Measurements from ENCODE around the gene SLC2A14. TPM values are rescaled to one million over a fixed set of nuclear protein-coding genes. Genes with fewer than 3 reads are reported as not detected.

The SLC2A14 gene
- total RNA-seq, 2 experiments from 2014 or later: 0.48 TPM; not detected in 1

DNA sequence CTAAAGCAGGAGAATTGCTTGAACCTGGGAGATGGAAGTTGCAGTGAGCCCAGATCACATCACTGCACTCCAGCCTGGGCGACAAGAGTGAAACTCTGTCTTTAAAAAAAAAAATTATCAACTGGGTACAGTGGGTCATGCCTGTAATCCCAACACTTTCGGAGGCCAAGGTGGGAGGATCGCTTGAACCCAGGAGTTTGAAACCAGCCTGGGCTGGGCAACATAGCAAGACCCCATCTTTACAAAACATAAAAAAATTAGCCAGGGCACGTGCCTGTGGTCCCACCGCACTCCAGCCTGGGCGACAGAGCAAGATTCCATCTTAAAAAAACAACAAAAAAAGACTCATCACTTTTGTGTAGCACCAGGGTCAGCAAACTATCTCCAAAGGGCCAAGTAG is 90.7 kb downstream of the SLC2A14 start:
- intact Hi-C loops (cut with micrococcal nuclease; ENCODE audit: unreplicated experiment): no loop called here
- no peak for DNase-seq (ENCODE audit: low spot score)
- no TSS peak for BruUV-seq (replicated peaks)
- H2AFZ ChIP-seq (ENCODE audit: low read length): no peak overlapping the region
- no peaks in the 10 kb centered on the region for H3K4me1 ChIP-seq (ENCODE audit: insufficient read depth, low read length, poor library complexity, severe bottlenecking)
- H3K27ac ChIP-seq (ENCODE audit: low read depth, low read length, poor library complexity, severe bottlenecking): no peak overlapping the region
- no peaks in the 10 kb centered on the region for H3K79me2 ChIP-seq (ENCODE audit: insufficient read depth, low read depth, low read length)
- H3K9me3 ChIP-seq (ENCODE audit: low read length): no peaks in the 10 kb centered on the region
- POLR2A ChIA-PET: no interaction called here
- H3K9me2 ChIP-seq (ENCODE audit: insufficient read depth, low read length): no peaks in the 10 kb centered on the region
- H3K4me3 ChIP-seq (ENCODE audit: low read depth, low read length, poor library complexity, severe bottlenecking): no peak overlapping the region
- no peak overlapping the region for H3K4me2 ChIP-seq (ENCODE audit: low read length)
- no peak for TF ChIP-seq EZH2phosphoT487 (IDR thresholded peaks at IDR 0.05; ENCODE audit: borderline replicate concordance, low read depth, low read length)
- TF ChIP-seq, protein P1, sequence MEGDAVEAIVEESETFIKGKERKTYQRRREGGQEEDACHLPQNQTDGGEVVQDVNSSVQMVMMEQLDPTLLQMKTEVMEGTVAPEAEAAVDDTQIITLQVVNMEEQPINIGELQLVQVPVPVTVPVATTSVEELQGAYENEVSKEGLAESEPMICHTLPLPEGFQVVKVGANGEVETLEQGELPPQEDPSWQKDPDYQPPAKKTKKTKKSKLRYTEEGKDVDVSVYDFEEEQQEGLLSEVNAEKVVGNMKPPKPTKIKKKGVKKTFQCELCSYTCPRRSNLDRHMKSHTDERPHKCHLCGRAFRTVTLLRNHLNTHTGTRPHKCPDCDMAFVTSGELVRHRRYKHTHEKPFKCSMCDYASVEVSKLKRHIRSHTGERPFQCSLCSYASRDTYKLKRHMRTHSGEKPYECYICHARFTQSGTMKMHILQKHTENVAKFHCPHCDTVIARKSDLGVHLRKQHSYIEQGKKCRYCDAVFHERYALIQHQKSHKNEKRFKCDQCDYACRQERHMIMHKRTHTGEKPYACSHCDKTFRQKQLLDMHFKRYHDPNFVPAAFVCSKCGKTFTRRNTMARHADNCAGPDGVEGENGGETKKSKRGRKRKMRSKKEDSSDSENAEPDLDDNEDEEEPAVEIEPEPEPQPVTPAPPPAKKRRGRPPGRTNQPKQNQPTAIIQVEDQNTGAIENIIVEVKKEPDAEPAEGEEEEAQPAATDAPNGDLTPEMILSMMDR (conservative IDR thresholded peaks at IDR 0.05; ENCODE audit: low read length): no peak
- CTCF ChIA-PET (ENCODE audit: unreplicated experiment): no interaction called here
- H4K20me1 ChIP-seq (ENCODE audit: insufficient read depth, low read length): no peaks in the 10 kb centered on the region
- no peaks in the 10 kb centered on the region for H3K36me3 ChIP-seq (ENCODE audit: insufficient read depth, low read length)

DNA sequence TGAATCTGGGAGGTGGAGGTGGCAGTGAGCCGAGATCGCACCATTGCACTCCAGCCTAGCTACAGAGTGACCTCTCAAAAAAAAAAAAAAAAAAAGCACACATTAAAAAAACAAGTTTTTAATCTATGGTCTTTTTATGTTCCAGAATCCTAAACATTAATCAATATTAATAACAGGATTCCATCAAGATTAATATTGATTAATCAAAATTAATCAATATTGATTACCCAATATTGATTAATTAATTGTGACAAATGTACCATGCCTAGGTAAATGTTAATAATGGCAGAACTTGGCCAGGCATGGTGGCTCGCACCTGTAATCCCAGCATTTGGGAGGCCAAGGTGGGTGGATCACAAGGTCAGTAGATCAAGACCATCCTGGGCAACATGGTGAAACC is 91.4 kb downstream of the SLC2A14 start:
- Histone ChIP-seq H3K4me1 (ENCODE audit: insufficient read depth, low read length, poor library complexity, severe bottlenecking) (no peaks in the 10 kb centered on the region), H2AFZ (ENCODE audit: low read length) (no peak overlapping the region), H3K36me3 (ENCODE audit: insufficient read depth, low read length) (no peaks in the 10 kb centered on the region), H3K27ac (ENCODE audit: low read depth, low read length, poor library complexity, severe bottlenecking) (no peak overlapping the region), H4K20me1 (ENCODE audit: insufficient read depth, low read length) (no peaks in the 10 kb centered on the region), H3K9me3 (ENCODE audit: low read length) (no peaks in the 10 kb centered on the region), H3K4me2 (ENCODE audit: low read length) (no peak overlapping the region), H3K79me2 (ENCODE audit: insufficient read depth, low read depth, low read length) (no peaks in the 10 kb centered on the region), H3K9me2 (ENCODE audit: insufficient read depth, low read length) (no peaks in the 10 kb centered on the region), H3K4me3 (ENCODE audit: low read depth, low read length, poor library complexity, severe bottlenecking) (no peak overlapping the region)
- ChIA-PET CTCF (ENCODE audit: unreplicated experiment) (no interaction called here), POLR2A (interaction anchor here (0.6 kb wide), 2 partner anchors 33 to 433 kb away, joined by 3 to 4 read pairs; no protein-coding TSS in a partner anchor)
- intact Hi-C loops (cut with micrococcal nuclease; ENCODE audit: unreplicated experiment): no loop called here
- TF ChIP-seq, protein P1 (conservative IDR thresholded peaks at IDR 0.05; ENCODE audit: low read length): no peak
- TF ChIP-seq EZH2phosphoT487 (IDR thresholded peaks at IDR 0.05; ENCODE audit: borderline replicate concordance, low read depth, low read length): no peak
- no peak for DNase-seq (ENCODE audit: low spot score)
- BruUV-seq (replicated peaks): no TSS peak

DNA sequence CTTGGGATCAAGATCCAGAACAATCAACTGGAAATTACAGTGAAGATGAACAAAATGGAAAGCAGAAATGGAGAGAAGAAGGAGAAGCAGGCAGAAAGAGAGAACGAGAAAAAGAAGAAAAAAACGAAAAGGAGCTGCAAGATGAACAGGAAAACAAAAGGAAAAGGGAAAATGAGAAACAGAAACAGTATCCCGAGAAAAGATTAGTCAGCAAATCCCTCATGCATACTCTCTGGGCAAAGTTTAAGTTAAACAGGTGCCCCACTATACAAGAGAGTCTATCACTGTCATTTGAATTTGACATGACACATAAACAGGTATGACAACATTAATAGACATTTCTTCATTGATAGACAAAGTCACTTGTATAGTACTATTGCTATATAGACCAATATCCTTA is 102.7 kb downstream of the SLC2A14 start:
- Histone ChIP-seq H3K9me2 (ENCODE audit: insufficient read depth, low read length) (no peaks in the 10 kb centered on the region), H3K36me3 (ENCODE audit: insufficient read depth, low read length) (no peaks in the 10 kb centered on the region), H3K27ac (ENCODE audit: low read depth, low read length, poor library complexity, severe bottlenecking) (no peak overlapping the region), H2AFZ (ENCODE audit: low read length) (no peak overlapping the region), H3K4me2 (ENCODE audit: low read length) (no peak overlapping the region), H3K4me1 (ENCODE audit: insufficient read depth, low read length, poor library complexity, severe bottlenecking) (no peaks in the 10 kb centered on the region), H3K9me3 (ENCODE audit: low read length) (no peaks in the 10 kb centered on the region), H4K20me1 (ENCODE audit: insufficient read depth, low read length) (no peaks in the 10 kb centered on the region), H3K79me2 (ENCODE audit: insufficient read depth, low read depth, low read length) (no peaks in the 10 kb centered on the region), H3K4me3 (ENCODE audit: low read depth, low read length, poor library complexity, severe bottlenecking) (no peak overlapping the region)
- ChIA-PET CTCF (ENCODE audit: unreplicated experiment) (no interaction called here), POLR2A (no interaction called here)
- TF ChIP-seq, protein P1 (conservative IDR thresholded peaks at IDR 0.05; ENCODE audit: low read length): no peak
- no peak for TF ChIP-seq EZH2phosphoT487 (IDR thresholded peaks at IDR 0.05; ENCODE audit: borderline replicate concordance, low read depth, low read length)
- DNase-seq (ENCODE audit: low spot score): no peak
- no TSS peak for BruUV-seq (replicated peaks)
- intact Hi-C loops (cut with micrococcal nuclease; ENCODE audit: unreplicated experiment): no loop called here

Small RNA genes within 50 kb of the gene (small RNA-seq; reads per million reads assigned to genes)
- gene RF00019: not detected

Other genes with a start within 250 kb of the SLC2A14 start
- gene APOBEC1, start 207.0 kb downstream of the SLC2A14 start, total RNA-seq (2014; rRNA removed; shearing (Covaris generic)): not detected in 2 replicates
- not detected in 2 replicates for gene APOBEC1, start 207.0 kb downstream of the SLC2A14 start, total RNA-seq (2022)
- gene GDF3, start 177.1 kb downstream of the SLC2A14 start, total RNA-seq (2014; rRNA removed; shearing (Covaris generic)): not detected in 2 replicates
- not detected in 2 replicates for gene GDF3, start 177.1 kb downstream of the SLC2A14 start, total RNA-seq (2022)
- 0.25 TPM in 1 of 2 replicates, not detected in the other for gene DPPA3, start 161.5 kb downstream of the SLC2A14 start, total RNA-seq (2014; rRNA removed; shearing (Covaris generic))
- gene DPPA3, start 161.5 kb downstream of the SLC2A14 start, total RNA-seq (2022): not detected in 2 replicates
- gene CLEC4C, start 125.5 kb downstream of the SLC2A14 start, total RNA-seq (2014; rRNA removed; shearing (Covaris generic)): 0.10 TPM in 1 of 2 replicates, not detected in the other
- gene CLEC4C, start 125.5 kb downstream of the SLC2A14 start, total RNA-seq (2022): not detected in 2 replicates
- not detected in 2 replicates for gene NANOGNB, start 107.7 kb downstream of the SLC2A14 start, total RNA-seq (2014; rRNA removed; shearing (Covaris generic))
- not detected in 2 replicates for gene NANOGNB, start 107.7 kb downstream of the SLC2A14 start, total RNA-seq (2022)
- gene NANOG, start 83.5 kb downstream of the SLC2A14 start, total RNA-seq (2014; rRNA removed; shearing (Covaris generic)): not detected in 2 replicates
- not detected in 2 replicates for gene NANOG, start 83.5 kb downstream of the SLC2A14 start, total RNA-seq (2022)
- gene SLC2A3, start 63.3 kb upstream of the SLC2A14 start, total RNA-seq (2014; rRNA removed; shearing (Covaris generic)): 3.7 and 3.9 TPM in 2 replicates
- gene SLC2A3, start 63.3 kb upstream of the SLC2A14 start, total RNA-seq (2022): 16.3 and 17.9 TPM in 2 replicates
- 4.1 and 5.7 TPM in 2 replicates for gene FOXJ2, start 159.8 kb upstream of the SLC2A14 start, total RNA-seq (2014; rRNA removed; shearing (Covaris generic))
- gene FOXJ2, start 159.8 kb upstream of the SLC2A14 start, total RNA-seq (2022): 9.3 and 9.9 TPM in 2 replicates
- not detected in 2 replicates for gene C3AR1, start 193.4 kb upstream of the SLC2A14 start, total RNA-seq (2014; rRNA removed; shearing (Covaris generic))
- gene C3AR1, start 193.4 kb upstream of the SLC2A14 start, total RNA-seq (2022): not detected in 2 replicates
- 34.7 and 35.6 TPM in 2 replicates for gene NECAP1, start 209.4 kb upstream of the SLC2A14 start, total RNA-seq (2014; rRNA removed; shearing (Covaris generic))
- 27.1 and 29.0 TPM in 2 replicates for gene NECAP1, start 209.4 kb upstream of the SLC2A14 start, total RNA-seq (2022)

Measured in OCI-LY7 (cell line).